ENCODE results near the gene CRIP2. TPM values are rescaled to one million over a fixed set of nuclear protein-coding genes. Genes with fewer than 3 reads are reported as not detected.

Gene CRIP2
- total and polyA plus RNA-seq, 2 of the 4 experiments (the other 2 are of a cell fraction): 18.1 to 123 TPM

GRCh38 chr14:105436402-105436801 lies 38.2 kb upstream of the CRIP2 start:
- Histone ChIP-seq H3K27me3 (ENCODE audit: control insufficient read depth, insufficient read depth, low read length) (no peaks in the 10 kb centered on the region), H3K56ac (ENCODE audit: extremely low read depth, insufficient read depth, low read length) (no peak overlapping the region), H2BK5ac (ENCODE audit: low read depth, low read length, poor library complexity, severe bottlenecking) (no peak overlapping the region), H2BK120ac (ENCODE audit: low read depth, low read length) (no peak overlapping the region), H3K4me3 (ENCODE audit: insufficient read depth, low read depth, low read length) (no peak overlapping the region), H3K9me3 (ENCODE audit: control insufficient read depth, insufficient read depth, low read length) (no peaks in the 10 kb centered on the region), H3K4me1 (ENCODE audit: control insufficient read depth, insufficient read depth, low read length) (no peaks in the 10 kb centered on the region), H3K9me1 (ENCODE audit: insufficient read depth, low read length) (peaks cover 4% of the 10 kb centered on the region; the same call in 1 of the 2 replicates), H2AFZ (replicated peaks; ENCODE audit: low read length, poor library complexity) (no peak overlapping the region), H3K36me3 (ENCODE audit: control insufficient read depth, insufficient read depth, low read length) (peaks cover 11% of the 10 kb centered on the region), H3K27ac (ENCODE audit: insufficient read depth, low read length) (no peak overlapping the region), H3K14ac (replicated peaks; ENCODE audit: low read depth, low read length) (no peak overlapping the region), H2AK5ac (ENCODE audit: low read depth, low read length) (no peak overlapping the region), H4K8ac (ENCODE audit: low read depth in 2 of 2, low read length in 2 of 2) (no peak overlapping the region), H3K4ac (ENCODE audit: low read depth, low read length) (no peak overlapping the region), H3K4me2 (ENCODE audit: low read depth, low read length) (no peak overlapping the region), H4K91ac (ENCODE audit: insufficient read depth, low read depth, low read length) (no peak overlapping the region), H4K5ac (ENCODE audit: low read depth, low read length) (no peak overlapping the region), H3K79me1 (ENCODE audit: low read depth in 1 of 2, low read length in 2 of 2) (peaks cover 19 to 84% of the 10 kb centered on the region in 2 experiments), H2BK15ac (ENCODE audit: low read depth, low read length) (no peak overlapping the region), H2AK9ac (replicated peaks; ENCODE audit: low read depth, low read length, poor library complexity) (no peak overlapping the region), H3K9ac (ENCODE audit: low read depth, low read length) (no peak overlapping the region), H2BK20ac (ENCODE audit: low read depth, low read length) (no peak overlapping the region), H3K18ac (ENCODE audit: low read depth, low read length) (no peak overlapping the region), H3K23ac (ENCODE audit: low read depth, low read length) (no peak overlapping the region), H4K20me1 (ENCODE audit: insufficient read depth, low read length) (peaks cover 88% of the 10 kb centered on the region)
- CTCF ChIA-PET: no interaction called here
- POLR2A ChIA-PET (ENCODE audit: unreplicated experiment): no interaction called here
- intact Hi-C loops (cut with micrococcal nuclease): no loop called here
- WGBS, 2 experiments (ENCODE audit: extremely low coverage in 2 of 2, insufficient read length in 1 of 2): 84% methylated on average over 10 of the region's 12 CpGs; no CpG with 5 or more reads in 1 of the 2 experiments
- ATAC-seq (ENCODE audit: low read depth) (no peak), DNase-seq (no peak)
- TF ChIP-seq SMC3 (IDR thresholded peaks at IDR 0.05; ENCODE audit: low read depth, low read length) (no peak), MXI1 (IDR thresholded peaks at IDR 0.05; ENCODE audit: borderline replicate concordance, low read depth, low read length) (no peak), ELK1 (IDR thresholded peaks at IDR 0.05; ENCODE audit: borderline replicate concordance, low read depth, low read length) (no peak)
- BruUV-seq (replicated peaks): no TSS peak
- dilution Hi-C loops (cut with HindIII; ENCODE audit: low sequenced_read_pairs, unreplicated experiment): no loop called here
- in situ Hi-C loops (cut with MboI; ENCODE audit: low sequenced_read_pairs): no loop called here
